M059J (cell line): ENCODE measurements around the gene TTLL10. TPM values are rescaled to one million over a fixed set of nuclear protein-coding genes. Genes with fewer than 3 reads are reported as not detected.

Experiments used
- DNase-seq: peaks from one replicate; pipeline ENCODE4 v3.0.0-alpha.2; 2012; ENCODE audit warnings: low read depth
- total RNA-seq: library from RNA; depleted of rRNA; stranded (reverse); fragments of >200 nt; shearing (Covaris generic); gene quantifications from 2 replicates; pipeline ENCODE4 v1.2.3, GENCODE V29; 2014; rRNA removed

Gene TTLL10
- not detected in 2 replicates for total RNA-seq

- peak; percentile 21 for DNase-seq
These were observed at the start of gene TTLL10 for GRCh38 chr1:1173793-1174415. TTLL10 (plus strand) TSS chr1:1173880; CDS start chr1:1179216, 5,336 bp downstream.

GRCh38 chr1:1124508-1124785, 49.2 kb upstream of the TTLL10 start:
- no peak for DNase-seq

- DNase-seq = no peak
These were observed 48.7 kb upstream of the TTLL10 start for GRCh38 chr1:1124786-1125642.

- DNase-seq = no peak
These were observed 47.7 kb upstream of the TTLL10 start for GRCh38 chr1:1125945-1126344.

- no peak for DNase-seq
These were observed 45.9 kb upstream of the TTLL10 start for GRCh38 chr1:1127551-1128451.

GRCh38 chr1:1128454-1129139, 45.1 kb upstream of the TTLL10 start:
- no peak for DNase-seq

GRCh38 chr1:1129381-1129821, 44.3 kb upstream of the TTLL10 start:
- no peak for DNase-seq

- no peak for DNase-seq
These were observed 43.2 kb upstream of the TTLL10 start for GRCh38 chr1:1130206-1131120.

- DNase-seq = no peak
These were observed 41.4 kb upstream of the TTLL10 start for GRCh38 chr1:1132042-1132950.

GRCh38 chr1:1132956-1133750, 40.5 kb upstream of the TTLL10 start:
- DNase-seq = no peak

GRCh38 chr1:1134300-1134970, 39.2 kb upstream of the TTLL10 start:
- no peak for DNase-seq

GRCh38 chr1:1135339-1136136, 38.1 kb upstream of the TTLL10 start:
- peak; percentile 36 for DNase-seq

- no peak for DNase-seq
These were observed 37.0 kb upstream of the TTLL10 start for GRCh38 chr1:1136547-1137230.

GRCh38 chr1:1137256-1138045, 36.2 kb upstream of the TTLL10 start:
- DNase-seq = no peak

- no peak for DNase-seq
These were observed 33.0 kb upstream of the TTLL10 start for GRCh38 chr1:1140673-1141072.
